Kidney capillary endothelial cell (primary cell): ENCODE data around the gene FLYWCH1.

Experiments
- DNase-seq: peaks from one replicate; pipeline ENCODE4 v3.0.0-alpha.2; 2018; ENCODE audit warnings: low spot score

The FLYWCH1 gene

DNA sequence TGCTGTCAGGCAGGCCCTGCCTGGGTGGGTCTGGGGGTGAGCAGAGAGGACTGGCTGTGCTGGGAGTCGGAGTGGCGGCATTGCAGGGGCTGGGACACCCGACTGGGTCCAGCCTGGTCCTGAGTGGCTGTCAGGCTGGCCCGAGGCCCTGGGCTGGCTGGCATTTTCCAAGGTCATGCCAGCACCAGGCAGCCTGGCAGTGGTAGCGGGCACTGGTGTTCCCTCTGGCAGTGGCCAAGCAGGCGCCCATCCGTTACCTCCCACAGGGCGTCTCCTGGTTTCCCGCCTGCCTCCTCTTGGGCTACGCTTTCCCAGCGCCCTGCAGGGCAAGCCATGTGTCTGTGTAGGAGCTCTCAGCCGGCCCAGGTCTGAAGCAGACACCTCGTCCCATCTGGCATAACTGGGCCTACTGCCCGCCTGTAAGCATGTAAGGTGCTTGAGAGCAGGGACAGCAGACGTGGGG, 74.2 kb downstream of the FLYWCH1 start:
- DNase-seq: no peak

DNA sequence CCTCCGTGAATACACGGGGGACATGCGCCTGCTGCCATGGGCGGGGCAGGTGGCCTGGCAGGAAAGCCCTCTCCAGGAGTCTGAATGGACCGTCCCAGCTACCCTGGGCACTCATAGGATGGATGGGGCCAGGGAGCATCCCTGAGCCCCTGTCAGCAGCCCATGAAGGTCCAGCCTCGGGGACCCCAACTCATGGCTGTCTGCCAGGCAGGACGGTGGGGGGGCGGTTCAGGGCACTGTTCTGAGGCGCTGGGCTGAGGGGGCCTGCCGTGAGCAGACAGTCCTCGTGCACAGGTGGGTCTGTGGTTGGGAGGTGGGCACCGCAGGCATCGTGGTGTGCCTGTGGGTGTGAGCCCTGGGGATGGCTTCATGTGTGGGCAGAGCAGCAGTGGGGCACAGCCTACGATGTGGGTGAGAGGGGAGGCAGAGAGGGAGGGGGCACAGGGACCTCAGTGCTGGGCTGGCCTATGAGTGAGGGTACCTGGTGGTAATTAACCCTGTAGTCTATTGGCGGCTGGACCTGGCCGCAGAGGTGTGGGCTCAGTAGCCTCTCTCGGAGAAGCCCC, 75.0 kb downstream of the FLYWCH1 start:
- DNase-seq: no peak

DNA sequence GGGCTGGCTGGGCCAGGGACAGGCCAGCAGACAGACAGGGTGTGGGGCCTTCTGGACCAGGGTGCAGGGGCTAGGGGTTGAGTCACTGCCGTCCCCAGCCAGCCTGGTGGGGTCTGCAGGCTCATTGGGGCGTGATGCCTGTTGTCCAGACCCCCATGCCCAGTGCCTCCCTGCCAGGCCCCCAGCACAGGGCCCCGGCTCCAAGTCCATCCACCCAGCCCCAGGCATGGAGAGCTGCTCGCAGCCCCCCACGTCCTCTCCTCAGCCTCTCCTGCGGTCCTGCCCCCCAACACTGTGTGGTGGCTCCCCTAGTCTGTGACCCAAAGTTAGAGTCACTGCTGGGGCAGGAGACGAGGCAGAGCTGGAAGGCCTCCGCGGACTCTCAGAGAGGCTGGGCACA, 75.6 kb downstream of the FLYWCH1 start:
- DNase-seq: no peak

DNA sequence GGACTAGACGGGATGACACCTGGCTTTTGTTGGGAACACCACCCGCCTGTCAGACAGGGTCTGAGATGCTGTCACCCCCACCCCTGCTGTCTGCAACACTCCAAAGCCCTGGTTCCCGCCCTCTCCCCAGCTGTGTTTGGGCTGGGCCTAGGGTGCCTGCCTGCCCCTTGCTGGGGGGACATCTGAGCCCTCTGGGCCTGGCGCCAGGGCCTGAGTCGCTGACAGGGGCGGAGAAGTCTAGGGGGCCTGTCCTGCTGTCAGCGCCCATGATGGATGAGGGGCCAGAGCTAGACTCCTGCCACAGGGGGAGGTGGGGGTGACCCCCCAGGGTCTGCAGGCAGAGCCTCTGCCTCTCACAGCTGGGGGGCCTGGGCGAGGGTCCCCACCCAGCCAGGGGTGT, 76.1 kb downstream of the FLYWCH1 start:
- DNase-seq: no peak

GRCh38 chr16:2988590-2989099, 76.9 kb downstream of the FLYWCH1 start:
- DNase-seq: no peak

DNA sequence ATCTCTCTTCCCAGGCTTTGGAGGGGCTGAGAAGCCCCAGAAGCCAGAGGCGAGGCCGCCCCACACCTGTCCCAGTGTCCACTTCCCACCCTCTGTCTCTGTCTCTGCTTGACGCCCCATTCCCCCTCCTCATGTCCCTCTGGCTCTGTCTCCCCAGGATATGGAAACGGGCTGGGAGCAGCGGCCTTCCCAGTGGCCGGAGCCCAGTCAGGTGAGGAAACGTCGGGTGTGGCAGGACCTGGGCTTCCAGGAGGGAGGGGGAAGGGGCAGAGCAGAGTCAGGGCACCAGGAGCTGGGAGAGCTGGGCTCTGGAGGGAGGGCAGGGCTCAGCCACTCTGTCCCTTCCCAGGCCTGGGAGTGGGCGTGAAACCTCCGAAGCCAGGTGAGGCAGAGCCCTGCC, 79.2 kb downstream of the FLYWCH1 start:
- no peak for DNase-seq

GRCh38 chr16:2991566-2992261, 80.0 kb downstream of the FLYWCH1 start:
- DNase-seq: no peak

- no peak for DNase-seq
Measured at GRCh38 chr16:2992383-2993081, 80.8 kb downstream of the FLYWCH1 start.

DNA sequence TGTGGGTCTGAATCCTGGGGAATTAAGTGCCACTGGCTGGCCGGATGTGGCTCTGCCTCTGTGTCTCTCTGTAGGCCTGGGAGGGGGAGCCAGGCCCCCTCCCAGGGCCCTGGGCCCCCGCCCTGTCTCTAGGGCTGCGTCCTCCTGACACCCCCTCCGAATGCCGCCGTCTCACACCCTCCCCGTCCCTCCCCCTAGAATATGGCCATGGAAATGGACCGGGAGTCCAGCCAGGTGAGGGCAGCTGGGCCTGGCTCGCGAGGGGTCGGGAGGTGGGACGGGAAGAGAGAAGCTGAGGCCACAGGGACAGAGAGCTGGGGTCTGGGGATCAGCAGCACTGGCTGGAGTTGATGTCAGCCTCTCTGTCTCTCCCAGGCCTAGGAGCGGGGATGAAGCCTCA, 84.6 kb downstream of the FLYWCH1 start:
- no peak for DNase-seq

GRCh38 chr16:2999929-3000328, 88.2 kb downstream of the FLYWCH1 start:
- no peak for DNase-seq

DNA sequence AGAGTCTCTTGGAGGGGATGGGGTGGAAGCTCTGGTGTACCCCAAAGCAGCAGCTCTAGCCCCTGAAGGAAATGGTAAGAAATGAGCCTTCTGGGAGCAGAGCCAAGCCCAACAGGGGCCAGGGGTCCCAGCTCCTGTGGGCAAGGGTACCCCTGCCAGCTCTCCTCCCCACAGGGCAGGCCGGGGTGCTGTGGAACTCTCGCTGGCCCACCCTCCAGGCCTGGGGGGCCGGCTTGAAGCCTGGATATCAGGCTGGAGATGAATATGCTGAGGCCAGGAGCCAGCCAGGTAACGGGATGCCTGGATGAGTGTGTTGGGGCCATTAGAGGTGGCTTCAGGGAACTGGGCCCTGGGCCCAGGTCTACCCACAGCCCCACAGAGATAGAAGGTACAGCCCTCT, 88.8 kb downstream of the FLYWCH1 start:
- DNase-seq: no peak
